GM21786 (cell line): ENCODE measurements around the gene CRHR1.
"Not testable (repeated sequence)": the region's sequence is repeated elsewhere in the genome, so short reads cannot be mapped to it uniquely, and the experiment has no call there.

Source experiments
- ATAC-seq: cut with Tn5 transposase; IDR thresholded peaks from one replicate; pipeline ENCODE4 v1.9.1; 2021; ENCODE audit not compliant: unreplicated experiment

The CRHR1 gene

GRCh38 chr17:45857977-45858708, 74.0 kb downstream of the CRHR1 start:
- no peak for ATAC-seq

- no peak for ATAC-seq
Measured at GRCh38 chr17:45861165-45861564, 77.0 kb downstream of the CRHR1 start.

GRCh38 chr17:45862127-45862526, 78.0 kb downstream of the CRHR1 start:
- ATAC-seq, result not testable (repeated sequence)

GRCh38 chr17:45863857-45864654, 79.9 kb downstream of the CRHR1 start:
- ATAC-seq, result no peak

- no peak for ATAC-seq
Measured at GRCh38 chr17:45867171-45867570, 83.1 kb downstream of the CRHR1 start.

- no peak for ATAC-seq
Measured at GRCh38 chr17:45867702-45868101, 83.6 kb downstream of the CRHR1 start.

GRCh38 chr17:45868276-45868675, 84.2 kb downstream of the CRHR1 start:
- ATAC-seq, result no peak

- no peak for ATAC-seq
Measured at GRCh38 chr17:45869676-45870341, 85.7 kb downstream of the CRHR1 start.

- no peak for ATAC-seq
Measured at GRCh38 chr17:45870342-45870974, 86.3 kb downstream of the CRHR1 start.

GRCh38 chr17:45871718-45872117, 87.6 kb downstream of the CRHR1 start:
- no peak for ATAC-seq

- ATAC-seq, result no peak
Measured at GRCh38 chr17:45873728-45874127, 89.6 kb downstream of the CRHR1 start.

- no peak for ATAC-seq
Measured at GRCh38 chr17:45874151-45874550, 90.0 kb downstream of the CRHR1 start.

- no peak for ATAC-seq
Measured at GRCh38 chr17:45876539-45876938, 92.4 kb downstream of the CRHR1 start.

- no peak for ATAC-seq
Measured at GRCh38 chr17:45877467-45877866, 93.3 kb downstream of the CRHR1 start.

- no peak for ATAC-seq
Measured at GRCh38 chr17:45883063-45883462, 98.9 kb downstream of the CRHR1 start.
